ENCODE data around the gene PIWIL1. TPM values are rescaled to one million over a fixed set of nuclear protein-coding genes. Genes with fewer than 3 reads are reported as not detected.

The PIWIL1 gene
- total and polyA plus RNA-seq, 2 donors (not counting 1 experiment from before 2014, with no cell fraction given), result not detected

GRCh38 chr12:130345292-130345691 lies 7.6 kb downstream of the PIWIL1 start:
- Histone ChIP-seq H3K4me2 (ENCODE audit: extremely low read depth, insufficient read depth, low read length) (no peak overlapping the region), H2AFZ (ENCODE audit: low read length) (no peak overlapping the region), H3K79me2 (ENCODE audit: control insufficient read depth, insufficient read depth, low read length) (no peaks in the 10 kb centered on the region), H3K9me3 (ENCODE audit: control insufficient read depth, insufficient read depth, low read depth, low read length) (no peaks in the 10 kb centered on the region), H4K20me1 (ENCODE audit: control insufficient read depth, extremely low read depth, insufficient read depth, low read length) (no peaks in the 10 kb centered on the region), H3K27me3 (ENCODE audit: control insufficient read depth, insufficient read depth, low read length) (no peaks in the 10 kb centered on the region), H3K4me1 (ENCODE audit: control insufficient read depth, extremely low read depth, insufficient read depth, low read length) (no peaks in the 10 kb centered on the region), H3K27ac (ENCODE audit: insufficient read depth, low read length) (no peak overlapping the region), H3K9ac (ENCODE audit: insufficient read depth, low read length) (no peak overlapping the region), H3K36me3 (ENCODE audit: control insufficient read depth, insufficient read depth, low read length) (no peaks in the 10 kb centered on the region), H3K4me3 (replicated peaks in 1 of 4; ENCODE audit: control extremely low read depth in 1 of 4, insufficient read depth in 1 of 4, low read depth in 3 of 4, low read length in 4 of 4) (no peak overlapping the region)
- DNase-seq (ENCODE audit: low read depth in 2 of 2), result no peak
- TF ChIP-seq CTCF (conservative IDR thresholded peaks at IDR 0.05 in 1 of 2, IDR thresholded peaks at IDR 0.05 in 1 of 2; ENCODE audit: low read depth in 1 of 2, low read length in 2 of 2) (no peak), EZH2 (IDR thresholded peaks at IDR 0.05; ENCODE audit: low read length, missing control alignments) (no peak)

GRCh38 chr12:130347588-130347987 lies 9.9 kb downstream of the PIWIL1 start:
- H3K27me3 ChIP-seq (ENCODE audit: control insufficient read depth, insufficient read depth, low read length), result no peaks in the 10 kb centered on the region
- H3K4me2 ChIP-seq (ENCODE audit: extremely low read depth, insufficient read depth, low read length), result no peak overlapping the region
- H3K36me3 ChIP-seq (ENCODE audit: control insufficient read depth, insufficient read depth, low read length), result no peaks in the 10 kb centered on the region
- H3K79me2 ChIP-seq (ENCODE audit: control insufficient read depth, insufficient read depth, low read length), result no peaks in the 10 kb centered on the region
- no peak for DNase-seq (ENCODE audit: low read depth in 2 of 2)
- H3K9me3 ChIP-seq (ENCODE audit: control insufficient read depth, insufficient read depth, low read depth, low read length), result no peaks in the 10 kb centered on the region
- H3K9ac ChIP-seq (ENCODE audit: insufficient read depth, low read length), result no peak overlapping the region
- no peak for TF ChIP-seq EZH2 (IDR thresholded peaks at IDR 0.05; ENCODE audit: low read length, missing control alignments)
- TF ChIP-seq CTCF (conservative IDR thresholded peaks at IDR 0.05 in 1 of 2, IDR thresholded peaks at IDR 0.05 in 1 of 2; ENCODE audit: low read depth in 1 of 2, low read length in 2 of 2), result no peak
- no peaks in the 10 kb centered on the region for H4K20me1 ChIP-seq (ENCODE audit: control insufficient read depth, extremely low read depth, insufficient read depth, low read length)
- H3K4me3 ChIP-seq (replicated peaks in 1 of 4; ENCODE audit: control extremely low read depth in 1 of 4, insufficient read depth in 1 of 4, low read depth in 3 of 4, low read length in 4 of 4), result no peak overlapping the region
- no peak overlapping the region for H3K27ac ChIP-seq (ENCODE audit: insufficient read depth, low read length)
- H3K4me1 ChIP-seq (ENCODE audit: control insufficient read depth, extremely low read depth, insufficient read depth, low read length), result no peaks in the 10 kb centered on the region
- no peak overlapping the region for H2AFZ ChIP-seq (ENCODE audit: low read length)

- H3K79me2 ChIP-seq (ENCODE audit: control insufficient read depth, insufficient read depth, low read length), result no peaks in the 10 kb centered on the region
- no peak overlapping the region for H3K27ac ChIP-seq (ENCODE audit: insufficient read depth, low read length)
- no peaks in the 10 kb centered on the region for H4K20me1 ChIP-seq (ENCODE audit: control insufficient read depth, extremely low read depth, insufficient read depth, low read length)
- no peak overlapping the region for H3K4me2 ChIP-seq (ENCODE audit: extremely low read depth, insufficient read depth, low read length)
- no peaks in the 10 kb centered on the region for H3K36me3 ChIP-seq (ENCODE audit: control insufficient read depth, insufficient read depth, low read length)
- H3K9ac ChIP-seq (ENCODE audit: insufficient read depth, low read length), result no peak overlapping the region
- DNase-seq (ENCODE audit: low read depth in 2 of 2), result no peak
- H3K9me3 ChIP-seq (ENCODE audit: control insufficient read depth, insufficient read depth, low read depth, low read length), result no peaks in the 10 kb centered on the region
- no peak overlapping the region for H2AFZ ChIP-seq (ENCODE audit: low read length)
- H3K4me3 ChIP-seq (replicated peaks in 1 of 4; ENCODE audit: control extremely low read depth in 1 of 4, insufficient read depth in 1 of 4, low read depth in 3 of 4, low read length in 4 of 4), result no peak overlapping the region
- TF ChIP-seq CTCF (conservative IDR thresholded peaks at IDR 0.05 in 1 of 2, IDR thresholded peaks at IDR 0.05 in 1 of 2; ENCODE audit: low read depth in 1 of 2, low read length in 2 of 2), result no peak
- TF ChIP-seq EZH2 (IDR thresholded peaks at IDR 0.05; ENCODE audit: low read length, missing control alignments), result no peak
- no peaks in the 10 kb centered on the region for H3K4me1 ChIP-seq (ENCODE audit: control insufficient read depth, extremely low read depth, insufficient read depth, low read length)
- no peaks in the 10 kb centered on the region for H3K27me3 ChIP-seq (ENCODE audit: control insufficient read depth, insufficient read depth, low read length)
Measured at GRCh38 chr12:130350715-130351114, 13.0 kb downstream of the PIWIL1 start.

All from fibroblast of lung (primary cell).